Measurements from ENCODE around the gene GFOD1.

GFOD1 gene

GRCh38 chr6:13423252-13423651 lies 64.1 kb downstream of the GFOD1 start:
- no peak overlapping the region for H3K4me3 ChIP-seq (ENCODE audit: low read depth, low read length)
- TF ChIP-seq CTCF (conservative IDR thresholded peaks at IDR 0.05; ENCODE audit: low read depth, low read length) = no peak
- DNase-seq (ENCODE audit: low read depth) = no peak

- H3K4me3 ChIP-seq (ENCODE audit: low read depth, low read length) = no peak overlapping the region
- peak; percentile 54 for DNase-seq (ENCODE audit: low read depth)
- no peak for TF ChIP-seq CTCF (conservative IDR thresholded peaks at IDR 0.05; ENCODE audit: low read depth, low read length)
Measured at GRCh38 chr6:13422681-13423221, 64.6 kb downstream of the GFOD1 start.

DNA sequence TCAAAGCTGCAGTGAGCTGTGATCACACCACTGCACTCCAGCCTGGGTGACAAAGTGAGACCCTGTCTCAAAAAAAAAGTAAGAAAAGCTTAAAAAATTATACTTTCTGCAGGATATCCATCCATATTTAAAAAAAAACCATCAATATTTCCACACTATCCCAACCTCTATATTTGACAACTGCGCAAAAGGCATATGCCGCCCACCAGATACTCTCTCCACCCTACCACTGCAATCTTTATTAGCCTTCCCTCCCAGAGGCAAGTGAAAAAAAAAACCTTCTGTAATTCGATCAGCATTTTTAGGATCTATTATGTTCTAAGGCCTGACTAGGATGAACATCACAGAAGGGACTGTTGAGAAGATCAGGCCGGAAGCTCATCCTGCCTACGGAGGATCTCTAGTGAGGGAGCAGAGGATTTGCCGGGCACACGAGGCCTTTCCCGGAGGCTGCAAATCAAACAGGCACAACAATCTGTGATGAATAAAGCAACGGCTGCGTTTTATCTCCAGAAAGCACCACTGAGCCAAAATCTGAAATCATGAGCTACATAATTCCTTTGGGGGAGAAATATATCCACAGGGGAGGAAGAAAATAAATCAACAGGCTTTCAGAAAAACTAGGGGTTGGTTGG lies 65.9 kb downstream of the GFOD1 start:
- no peak for TF ChIP-seq CTCF (conservative IDR thresholded peaks at IDR 0.05; ENCODE audit: low read depth, low read length)
- H3K4me3 ChIP-seq (ENCODE audit: low read depth, low read length) = no peak overlapping the region
- no peak for DNase-seq (ENCODE audit: low read depth)

GRCh38 chr6:13420269-13420668 lies 67.1 kb downstream of the GFOD1 start:
- no peak for TF ChIP-seq CTCF (conservative IDR thresholded peaks at IDR 0.05; ENCODE audit: low read depth, low read length)
- DNase-seq (ENCODE audit: low read depth) = no peak
- H3K4me3 ChIP-seq (ENCODE audit: low read depth, low read length) = no peak overlapping the region

DNA sequence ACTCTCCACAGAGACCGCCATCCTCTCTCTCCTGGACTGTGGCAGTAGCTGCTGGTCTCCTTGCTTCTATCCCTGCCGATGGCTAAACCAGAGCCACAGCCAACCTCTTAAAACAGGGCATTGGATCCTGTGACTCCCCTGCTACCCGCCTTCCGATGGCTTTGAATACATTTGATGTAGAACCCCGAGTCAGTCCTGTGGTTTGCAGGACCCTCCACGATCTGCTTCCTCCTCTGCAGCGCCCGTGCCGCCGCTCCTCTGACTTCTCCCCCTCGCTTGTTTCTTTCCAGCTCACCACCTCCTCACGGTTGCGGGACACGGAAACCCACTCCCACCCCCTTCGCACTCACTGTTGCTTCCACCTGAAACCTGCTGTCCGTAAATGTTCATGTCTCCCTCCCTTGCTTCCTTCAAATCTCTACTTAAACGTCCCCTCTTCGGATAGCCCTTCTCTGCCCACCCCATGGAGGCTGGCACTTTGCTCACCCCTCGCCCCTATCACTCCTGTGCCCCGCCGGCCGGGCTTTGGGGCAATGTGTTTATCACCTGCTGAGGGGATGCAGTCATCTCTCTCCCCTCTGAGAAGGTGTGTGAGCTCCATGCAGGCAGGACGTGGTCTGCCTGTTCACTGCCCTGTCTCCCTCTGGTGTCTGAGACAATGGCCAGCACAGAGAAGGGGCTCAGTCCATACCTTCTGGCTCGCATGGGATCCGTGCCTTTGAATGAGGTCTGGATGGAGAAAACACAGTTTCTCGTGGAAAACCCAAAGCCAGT lies 67.8 kb downstream of the GFOD1 start:
- no peak for TF ChIP-seq CTCF (conservative IDR thresholded peaks at IDR 0.05; ENCODE audit: low read depth, low read length)
- no peak overlapping the region for H3K4me3 ChIP-seq (ENCODE audit: low read depth, low read length)
- DNase-seq (ENCODE audit: low read depth) = no peak

GRCh38 chr6:13418844-13419243 lies 68.6 kb downstream of the GFOD1 start:
- no peak for DNase-seq (ENCODE audit: low read depth)
- TF ChIP-seq CTCF (conservative IDR thresholded peaks at IDR 0.05; ENCODE audit: low read depth, low read length) = no peak
- no peak overlapping the region for H3K4me3 ChIP-seq (ENCODE audit: low read depth, low read length)

Measured in choroid plexus epithelial cell (primary cell).